ENCODE results near the gene RAPGEF4.

RAPGEF4 gene

GRCh38 chr2:172735582-172736423 is at the start of gene RAPGEF4:
TSS of gene RAPGEF4 (plus strand) at chr2:172735845. CDS start at chr2:172735984, 139 bp downstream.
- no peak for DNase-seq

GRCh38 chr2:172693037-172693436 is 42.6 kb upstream of the RAPGEF4 start:
- peak; percentile 64 for DNase-seq

- no peak for DNase-seq
Measured at GRCh38 chr2:172693529-172694455, 41.9 kb upstream of the RAPGEF4 start.

GRCh38 chr2:172697296-172697695 is 38.3 kb upstream of the RAPGEF4 start:
- DNase-seq, result no peak

GRCh38 chr2:172698041-172698863 is 37.4 kb upstream of the RAPGEF4 start:
- DNase-seq, result peak; percentile 30

GRCh38 chr2:172701250-172701649 is 34.4 kb upstream of the RAPGEF4 start:
- no peak for DNase-seq

- no peak for DNase-seq
Measured at GRCh38 chr2:172702451-172702850, 33.2 kb upstream of the RAPGEF4 start.

GRCh38 chr2:172704072-172704936 is 31.3 kb upstream of the RAPGEF4 start:
- DNase-seq, result no peak

GRCh38 chr2:172705352-172705751 is 30.3 kb upstream of the RAPGEF4 start:
- no peak for DNase-seq

- no peak for DNase-seq
Measured at GRCh38 chr2:172708247-172708646, 27.4 kb upstream of the RAPGEF4 start.

- no peak for DNase-seq
Measured at GRCh38 chr2:172709566-172710291, 25.9 kb upstream of the RAPGEF4 start.

GRCh38 chr2:172710584-172711047 is 25.0 kb upstream of the RAPGEF4 start:
- DNase-seq, result peak; percentile 48

- no peak for DNase-seq
Measured at GRCh38 chr2:172711110-172711509, 24.5 kb upstream of the RAPGEF4 start.

- DNase-seq, result no peak
Measured at GRCh38 chr2:172712251-172712650, 23.4 kb upstream of the RAPGEF4 start.

- no peak for DNase-seq
Measured at GRCh38 chr2:172713365-172713875, 22.2 kb upstream of the RAPGEF4 start.

- DNase-seq, result no peak
Measured at GRCh38 chr2:172722481-172722880, 13.2 kb upstream of the RAPGEF4 start.

GRCh38 chr2:172723286-172723685 is 12.4 kb upstream of the RAPGEF4 start:
- no peak for DNase-seq

GRCh38 chr2:172724724-172725123 is 10.9 kb upstream of the RAPGEF4 start:
- DNase-seq, result no peak

- no peak for DNase-seq
Measured at GRCh38 chr2:172725284-172725683, 10.4 kb upstream of the RAPGEF4 start.

GRCh38 chr2:172725746-172726145 is 9.9 kb upstream of the RAPGEF4 start:
- no peak for DNase-seq

Data from stimulated activated CD4-positive, alpha-beta T cell treated with anti-CD3 and anti-CD28 coated beads, Interleukin-4, amount 100 ng/mL, for 24 hours (primary cell).